ENCODE data around the gene PAPSS1.
"Not testable (repeated sequence)": the region's sequence is repeated elsewhere in the genome, so short reads cannot be mapped to it uniquely, and the experiment has no call there.

PAPSS1 gene

GRCh38 chr4:107726131-107726925 lies 6.3 kb upstream of the PAPSS1 start:
- not testable (repeated sequence) for DNase-seq (ENCODE audit: low read depth, low spot score)

- no peak for DNase-seq (ENCODE audit: low read depth, low spot score)
Measured at GRCh38 chr4:107725281-107725859, 5.3 kb upstream of the PAPSS1 start.

GRCh38 chr4:107723331-107723730 lies 3.3 kb upstream of the PAPSS1 start:
- DNase-seq (ENCODE audit: low read depth, low spot score): not testable (repeated sequence)

- DNase-seq (ENCODE audit: low read depth, low spot score): peak; percentile 35
Measured at GRCh38 chr4:107721436-107722100, 1.5 kb upstream of the PAPSS1 start.

GRCh38 chr4:107719207-107719921 lies 670 bp downstream of the PAPSS1 start:
- DNase-seq (ENCODE audit: low read depth, low spot score): no peak

GRCh38 chr4:107718351-107718965 lies 1.6 kb downstream of the PAPSS1 start:
- no peak for DNase-seq (ENCODE audit: low read depth, low spot score)

GRCh38 chr4:107714256-107714655 lies 5.8 kb downstream of the PAPSS1 start:
- DNase-seq (ENCODE audit: low read depth, low spot score): no peak

- no peak for DNase-seq (ENCODE audit: low read depth, low spot score)
Measured at GRCh38 chr4:107712236-107712635, 7.8 kb downstream of the PAPSS1 start.

- DNase-seq (ENCODE audit: low read depth, low spot score): no peak
Measured at GRCh38 chr4:107711831-107712230, 8.2 kb downstream of the PAPSS1 start.

GRCh38 chr4:107710493-107711459 lies 9.3 kb downstream of the PAPSS1 start:
- no peak for DNase-seq (ENCODE audit: low read depth, low spot score)

- no peak for DNase-seq (ENCODE audit: low read depth, low spot score)
Measured at GRCh38 chr4:107709916-107710315, 10.1 kb downstream of the PAPSS1 start.

- no peak for DNase-seq (ENCODE audit: low read depth, low spot score)
Measured at GRCh38 chr4:107708225-107708624, 11.8 kb downstream of the PAPSS1 start.

GRCh38 chr4:107705742-107706556 lies 14.1 kb downstream of the PAPSS1 start:
- DNase-seq (ENCODE audit: low read depth, low spot score): no peak

GRCh38 chr4:107701565-107701964 lies 18.5 kb downstream of the PAPSS1 start:
- no peak for DNase-seq (ENCODE audit: low read depth, low spot score)

GRCh38 chr4:107699466-107700206 lies 20.4 kb downstream of the PAPSS1 start:
- no peak for DNase-seq (ENCODE audit: low read depth, low spot score)

GRCh38 chr4:107696187-107696586 lies 23.8 kb downstream of the PAPSS1 start:
- not testable (repeated sequence) for DNase-seq (ENCODE audit: low read depth, low spot score)

- DNase-seq (ENCODE audit: low read depth, low spot score): no peak
Measured at GRCh38 chr4:107693132-107693531, 26.9 kb downstream of the PAPSS1 start.

- no peak for DNase-seq (ENCODE audit: low read depth, low spot score)
Measured at GRCh38 chr4:107692202-107692601, 27.8 kb downstream of the PAPSS1 start.

- DNase-seq (ENCODE audit: low read depth, low spot score): no peak
Measured at GRCh38 chr4:107691378-107691777, 28.7 kb downstream of the PAPSS1 start.

Measured in activated naive CD8-positive, alpha-beta T cell treated with anti-CD3 and anti-CD28 coated beads, Interleukin-2, amount 50 U/mL, for 16 hours (primary cell).